ENCODE measurements around the gene RELT. TPM values are rescaled to one million over a fixed set of nuclear protein-coding genes. Genes with fewer than 3 reads are reported as not detected.

Gene RELT
- total RNA-seq, 1 experiment from 2014 or later: 13.8 TPM

DNA sequence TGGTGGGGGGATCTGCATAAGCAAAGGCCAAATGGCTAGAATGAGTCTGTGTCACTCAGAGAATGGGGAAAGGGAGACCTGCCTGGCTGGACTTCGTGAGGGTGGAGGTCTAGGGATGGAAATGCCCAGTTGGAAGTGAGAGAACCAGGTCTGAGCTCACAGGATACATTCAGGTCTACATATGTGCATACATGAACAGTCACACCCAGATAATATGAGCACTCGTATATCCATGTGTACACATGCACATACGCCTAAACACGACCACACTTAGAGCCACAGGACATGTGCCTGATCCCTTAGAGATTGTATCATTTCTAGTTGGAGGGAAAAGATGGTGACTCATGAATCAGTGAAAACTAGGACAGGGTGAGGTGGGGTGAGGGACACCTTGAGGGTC is 21.1 kb upstream of the RELT start:
- POLR2A ChIA-PET: no interaction called here
- CTCF ChIA-PET: no interaction called here

More for the DNA sequence above, 21.1 kb upstream of the RELT start:
- no peak overlapping the region for H3K27ac ChIP-seq (ENCODE audit: low read depth, low read length)
- H3K9ac ChIP-seq (ENCODE audit: low read length): no peak overlapping the region
- no peak for ATAC-seq
- no peaks in the 10 kb centered on the region for H3K36me3 ChIP-seq (ENCODE audit: control insufficient read depth in 1 of 2, insufficient read depth in 2 of 2, low read length in 2 of 2)
- no peaks in the 10 kb centered on the region for H3K4me1 ChIP-seq (ENCODE audit: control insufficient read depth in 1 of 2, insufficient read depth in 2 of 2, low read length in 2 of 2)
- no peak for DNase-seq (ENCODE audit: low read depth, low spot score)
- H4K20me1 ChIP-seq (ENCODE audit: insufficient read depth): no peaks in the 10 kb centered on the region
- H3K4me2 ChIP-seq (ENCODE audit: low read length): no peak overlapping the region
- no TSS peak for BruUV-seq (replicated peaks)
- no peaks in the 10 kb centered on the region for H3K27me3 ChIP-seq (ENCODE audit: insufficient read depth, low read length)
- TF ChIP-seq SRF (IDR thresholded peaks at IDR 0.05; ENCODE audit: low read depth) (no peak), EZH2phosphoT487 (IDR thresholded peaks at IDR 0.05; ENCODE audit: borderline replicate concordance) (no peak), ZFX (IDR thresholded peaks at IDR 0.05) (no peak)
- TF ChIP-seq, protein P1, sequence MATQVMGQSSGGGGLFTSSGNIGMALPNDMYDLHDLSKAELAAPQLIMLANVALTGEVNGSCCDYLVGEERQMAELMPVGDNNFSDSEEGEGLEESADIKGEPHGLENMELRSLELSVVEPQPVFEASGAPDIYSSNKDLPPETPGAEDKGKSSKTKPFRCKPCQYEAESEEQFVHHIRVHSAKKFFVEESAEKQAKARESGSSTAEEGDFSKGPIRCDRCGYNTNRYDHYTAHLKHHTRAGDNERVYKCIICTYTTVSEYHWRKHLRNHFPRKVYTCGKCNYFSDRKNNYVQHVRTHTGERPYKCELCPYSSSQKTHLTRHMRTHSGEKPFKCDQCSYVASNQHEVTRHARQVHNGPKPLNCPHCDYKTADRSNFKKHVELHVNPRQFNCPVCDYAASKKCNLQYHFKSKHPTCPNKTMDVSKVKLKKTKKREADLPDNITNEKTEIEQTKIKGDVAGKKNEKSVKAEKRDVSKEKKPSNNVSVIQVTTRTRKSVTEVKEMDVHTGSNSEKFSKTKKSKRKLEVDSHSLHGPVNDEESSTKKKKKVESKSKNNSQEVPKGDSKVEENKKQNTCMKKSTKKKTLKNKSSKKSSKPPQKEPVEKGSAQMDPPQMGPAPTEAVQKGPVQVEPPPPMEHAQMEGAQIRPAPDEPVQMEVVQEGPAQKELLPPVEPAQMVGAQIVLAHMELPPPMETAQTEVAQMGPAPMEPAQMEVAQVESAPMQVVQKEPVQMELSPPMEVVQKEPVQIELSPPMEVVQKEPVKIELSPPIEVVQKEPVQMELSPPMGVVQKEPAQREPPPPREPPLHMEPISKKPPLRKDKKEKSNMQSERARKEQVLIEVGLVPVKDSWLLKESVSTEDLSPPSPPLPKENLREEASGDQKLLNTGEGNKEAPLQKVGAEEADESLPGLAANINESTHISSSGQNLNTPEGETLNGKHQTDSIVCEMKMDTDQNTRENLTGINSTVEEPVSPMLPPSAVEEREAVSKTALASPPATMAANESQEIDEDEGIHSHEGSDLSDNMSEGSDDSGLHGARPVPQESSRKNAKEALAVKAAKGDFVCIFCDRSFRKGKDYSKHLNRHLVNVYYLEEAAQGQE (IDR thresholded peaks at IDR 0.05; ENCODE audit: low read depth): no peak
- no peaks in the 10 kb centered on the region for H3K9me2 ChIP-seq (ENCODE audit: insufficient read depth)
- H3K4me3 ChIP-seq (replicated peaks in 1 of 2; ENCODE audit: low read depth in 1 of 2, low read length in 2 of 2): no peak overlapping the region
- no peaks in the 10 kb centered on the region for H3K79me2 ChIP-seq (ENCODE audit: insufficient read depth, low read length)
- H3K9me3 ChIP-seq (ENCODE audit: control insufficient read depth in 1 of 2, insufficient read depth in 1 of 2, low read depth in 1 of 2, low read length in 2 of 2): no peaks in the 10 kb centered on the region
- H2AFZ ChIP-seq (ENCODE audit: low read depth, low read length, poor library complexity, severe bottlenecking): no peak overlapping the region
- RAD21 ChIA-PET (ENCODE audit: low non-redundant PET in 1 of 2, low total read pairs in 2 of 2, uncharacterized antibody in 2 of 2, unreplicated experiment in 2 of 2): no interaction called here
- intact Hi-C loops (cut with micrococcal nuclease): no loop called here
